NOMO-1 (cell line): ENCODE measurements around the gene NDUFB3.

Experiments used
- DNase-seq, 2 experiments: peaks; one replicate each; lab custom pipeline; 2025; ENCODE audit not compliant: unreplicated experiment in 2 of 2; lab: John Stamatoyannopoulos, UW

Gene NDUFB3

DNA sequence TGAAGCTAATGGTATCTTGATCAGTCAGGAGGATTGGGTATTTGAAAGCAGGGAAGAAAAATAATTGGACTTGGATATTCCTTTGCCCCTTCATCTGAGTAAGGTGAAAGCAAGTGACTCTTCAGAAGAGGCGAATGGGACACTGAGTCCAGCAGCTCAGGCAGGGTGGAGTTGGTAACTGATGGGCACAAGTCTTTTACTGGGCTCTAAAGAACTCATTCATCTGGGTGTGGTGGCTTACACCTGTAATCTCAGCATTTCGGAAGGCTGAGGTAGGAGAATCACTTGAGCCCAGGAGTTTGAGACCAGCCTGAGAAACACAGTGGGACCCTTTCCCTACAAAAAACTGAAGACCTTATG, 55.3 kb downstream of the NDUFB3 start:
- DNase-seq, result no peak

DNA sequence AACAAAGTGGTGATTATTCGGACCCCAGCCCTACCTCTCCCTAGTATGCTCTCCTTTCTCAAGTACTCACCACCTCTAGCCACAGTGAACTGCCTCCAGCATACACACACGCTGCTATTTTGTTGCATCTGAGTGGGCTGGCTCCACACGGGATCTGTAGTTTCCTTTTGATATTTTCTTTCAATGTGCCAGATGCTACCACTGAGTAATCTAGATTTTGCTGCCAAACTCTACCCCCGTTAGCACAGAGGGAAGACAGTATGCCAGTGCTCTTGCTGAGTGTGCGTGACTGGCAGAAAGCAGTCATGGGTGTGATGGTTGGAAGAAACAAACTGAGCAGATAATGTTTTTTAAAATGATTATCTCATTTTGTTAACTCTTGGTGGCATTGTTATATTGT, 55.8 kb downstream of the NDUFB3 start:
- no peak for DNase-seq

DNA sequence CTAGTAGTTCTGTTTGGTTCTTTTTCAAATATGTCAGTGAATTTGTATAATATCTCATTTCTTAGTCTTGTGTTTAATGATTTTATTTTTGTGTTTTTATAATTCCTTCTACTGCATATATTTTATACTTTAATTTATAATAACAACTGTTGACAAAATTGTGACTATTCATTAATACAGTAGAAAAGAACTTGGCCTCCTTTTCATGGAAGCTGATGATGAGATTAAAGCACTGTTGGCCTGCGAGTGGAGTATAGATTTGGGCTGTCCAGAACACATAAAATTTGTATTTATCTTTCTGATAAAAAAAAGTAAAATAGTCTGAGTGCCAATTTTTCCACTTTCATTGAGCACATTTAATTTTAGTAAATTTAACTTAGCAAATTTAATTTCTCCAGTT, 56.2 kb downstream of the NDUFB3 start:
- DNase-seq, result no peak

DNA sequence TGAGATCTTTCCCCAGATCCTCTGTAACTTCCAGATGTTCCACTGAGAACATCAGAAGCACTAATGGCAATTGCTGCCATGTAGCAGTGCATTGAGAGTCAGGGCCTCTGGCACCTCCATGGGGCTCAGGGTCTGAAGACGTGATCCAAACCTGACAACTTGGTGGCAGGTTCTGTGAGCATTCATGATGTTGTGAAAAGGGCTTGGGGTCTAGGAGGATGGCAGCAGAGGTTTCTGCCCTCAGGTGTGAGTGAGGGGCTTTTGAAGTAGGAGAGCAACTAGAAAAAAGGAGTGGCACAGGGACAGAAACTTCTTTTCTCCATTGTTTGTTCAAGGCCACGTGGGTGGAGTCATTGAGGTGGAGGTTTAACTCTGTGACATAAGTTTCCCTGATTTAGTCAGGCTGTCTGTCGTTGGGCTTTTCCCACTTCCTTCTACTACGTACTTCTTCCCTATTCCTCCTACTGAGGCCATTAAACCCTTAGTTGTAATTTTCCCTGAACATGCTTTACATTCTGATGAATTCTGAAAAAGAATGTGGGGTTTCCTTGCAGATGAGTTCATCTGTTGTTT, 57.2 kb downstream of the NDUFB3 start:
- no peak for DNase-seq

DNA sequence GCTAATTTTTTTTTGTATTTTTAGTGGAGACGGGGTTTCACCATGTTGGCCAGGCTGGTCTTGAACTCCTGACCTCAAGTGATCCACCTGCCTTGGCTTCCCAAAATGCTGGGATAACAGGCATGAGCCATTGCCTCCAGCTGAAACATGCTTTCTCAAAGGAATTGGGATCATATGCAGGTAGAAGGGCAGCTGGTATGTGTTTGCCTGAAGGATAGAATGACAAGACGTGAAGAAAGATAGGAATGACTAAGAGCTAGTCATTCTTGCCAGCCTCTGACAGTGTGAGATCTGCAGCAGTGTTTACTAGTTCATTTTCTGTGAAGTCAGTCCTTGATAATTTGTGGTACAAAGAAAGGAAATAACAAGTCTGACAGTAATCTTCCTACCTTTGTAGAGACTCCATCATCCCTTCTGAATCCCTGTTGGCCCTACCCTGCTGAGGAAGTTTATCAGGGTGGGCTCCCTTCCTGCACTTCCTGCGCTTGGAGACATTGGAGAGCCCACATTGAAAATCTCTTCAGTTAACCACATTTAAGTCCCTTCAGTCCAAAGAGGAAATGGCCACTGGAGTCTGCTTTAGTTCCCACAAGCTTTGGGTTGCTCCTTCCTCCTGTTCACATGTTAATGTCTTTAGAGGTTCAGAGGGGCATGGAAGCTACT, 58.9 kb downstream of the NDUFB3 start:
- DNase-seq, result peak; percentile 21 to 46

DNA sequence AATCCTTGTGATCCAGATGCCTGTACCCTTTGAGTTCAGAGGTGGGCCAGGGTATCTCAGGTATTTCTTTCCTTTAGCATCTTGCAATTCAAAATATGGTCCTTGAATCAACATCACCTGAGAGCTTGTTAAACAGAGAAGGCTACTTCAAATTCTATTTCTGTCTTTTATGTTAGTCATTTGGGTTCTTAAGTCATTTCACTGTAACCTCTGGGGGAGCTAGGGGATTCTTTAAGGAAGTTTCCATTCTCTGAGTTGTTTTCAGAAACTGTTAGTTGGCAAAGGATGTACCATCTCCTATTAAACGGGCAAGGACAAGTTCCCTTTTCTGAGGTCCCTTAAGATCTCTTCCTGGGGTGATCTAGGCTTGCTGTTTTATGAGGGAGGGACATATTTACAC, 60.7 kb downstream of the NDUFB3 start:
- peak in 1 of 2 experiments; percentile 30 for DNase-seq
